HCT116 (cell line): ENCODE results near the gene TENM4. TPM values are rescaled to one million over a fixed set of nuclear protein-coding genes. Genes with fewer than 3 reads are reported as not detected.

ENCODE experiments used
- ATAC-seq: fragments of 200-7000 bp; cut with Tn5 transposase; 2 replicates; pipeline ENCODE4 v1.9.1; 2020; ENCODE audit warnings: mild to moderate bottlenecking, moderate library complexity
- BruUV-seq: library from RNA; stranded (reverse); fragments of 400-500 nt; replicated peaks from 2 replicates; lab custom pipeline; 2021; lab: Mats Ljungman, UMichigan
- CTCF ChIA-PET: fragments of 300-600 bp; sonication (Branson Sonifier 250); formaldehyde crosslinking; loops from one replicate; lab custom pipeline; 2021; ENCODE audit warnings: antibody characterized with exemption; lab: Charles Lee
- POLR2A ChIA-PET: fragments of 300-600, 350-600 bp; sonication (Branson Sonifier 250); formaldehyde crosslinking; loops from one replicate; lab custom pipeline; 2021; ENCODE audit warnings: antibody characterized with exemption; lab: Charles Lee
- RAD21 ChIA-PET, 2 experiments: fragments of 300-600 bp; sonication (Branson Sonifier 250); formaldehyde crosslinking; loops; one replicate each; lab custom pipeline; 2023; ENCODE audit warnings: low total read pairs in 2 of 2; ENCODE audit not compliant: uncharacterized antibody in 2 of 2, unreplicated experiment in 2 of 2, low non-redundant PET in 1 of 2; lab: Charles Lee
- DNase-seq: peaks from one replicate; pipeline ENCODE4 v3.0.0-alpha.2; 2010; ENCODE audit warnings: low read depth, low spot score
- H2AFZ ChIP-seq: fragments of 200-600 bp; shearing (Covaris generic), sonication (generic); 2 replicates; pipeline ENCODE4 v1.6.1; 2017; ENCODE audit warnings: low read depth, mixed run types, mixed read lengths, antibody characterized with exemption, low read length; ENCODE audit not compliant: poor library complexity, severe bottlenecking
- H3K27ac ChIP-seq: 2 replicates; pipeline ENCODE4 v1.5.1; 2012; ENCODE audit warnings: low read depth, low read length
- H3K27me3 ChIP-seq: fragments of 200-600 bp; sonication (generic); 2 replicates; pipeline ENCODE4 v1.6.1; 2016; ENCODE audit warnings: mixed run types, low read length, mixed read lengths; ENCODE audit not compliant: insufficient read depth
- H3K36me3 ChIP-seq, 2 experiments: fragments of 200-500 bp in 1 of 2; fragments of 200-600 bp in 1 of 2; sonication (Bioruptor generic) in 1 of 2; sonication (generic) in 1 of 2; 2 replicates each; pipeline versions ENCODE4 v1.5.1 to v1.6.1; 2014 to 2016; ENCODE audit warnings: low read length in 2 of 2, inconsistent platforms in 1 of 2, mixed read lengths in 1 of 2, mixed run types in 1 of 2; ENCODE audit not compliant: insufficient read depth in 2 of 2, control insufficient read depth in 1 of 2
- H3K4me1 ChIP-seq, 2 experiments: fragments of 200-600 bp in 1 of 2; sonication (generic) in 1 of 2; 2 replicates each; pipeline versions ENCODE4 v1.5.1 to v1.6.1; 2012 to 2017; ENCODE audit warnings: low read length in 2 of 2, inconsistent platforms in 1 of 2, mild to moderate bottlenecking in 1 of 2, mixed read lengths in 1 of 2, mixed run types in 1 of 2, moderate library complexity in 1 of 2; ENCODE audit not compliant: insufficient read depth in 2 of 2, control insufficient read depth in 1 of 2
- H3K4me2 ChIP-seq: fragments of 200-600 bp; sonication (generic); 2 replicates; pipeline ENCODE4 v1.6.1; 2017; ENCODE audit warnings: mixed run types, low read length, mixed read lengths
- H3K4me3 ChIP-seq, 2 experiments: fragments of 200-600 bp in 1 of 2; sonication (generic) in 1 of 2; replicated peaks in 1 of 2; 2 replicates each; pipeline ENCODE4 v1.5.1; 2011 to 2016; ENCODE audit warnings: low read length in 2 of 2, control low read depth in 1 of 2, low read depth in 1 of 2, mild to moderate bottlenecking in 1 of 2, mixed read lengths in 1 of 2, mixed run types in 1 of 2
- H3K79me2 ChIP-seq: fragments of 200-600 bp; sonication (generic); 2 replicates; pipeline ENCODE4 v1.6.1; 2017; ENCODE audit warnings: mild to moderate bottlenecking, mixed run types, low read length, moderate library complexity, mixed read lengths; ENCODE audit not compliant: insufficient read depth
- H3K9ac ChIP-seq: fragments of 200-600 bp; sonication (generic); 2 replicates; pipeline ENCODE4 v1.6.1; 2016; ENCODE audit warnings: low read length, mixed read lengths
- H3K9me2 ChIP-seq: fragments of 200-600 bp; sonication (generic), shearing (Covaris generic); 2 replicates; pipeline ENCODE4 v1.6.1; 2017; ENCODE audit warnings: mixed run types, mild to moderate bottlenecking, moderate library complexity; ENCODE audit not compliant: insufficient read depth
- H3K9me3 ChIP-seq, 2 experiments: fragments of 200-500 bp in 1 of 2; fragments of 200-600 bp in 1 of 2; sonication (Bioruptor generic) in 1 of 2; sonication (generic) in 1 of 2; 2 replicates each; pipeline ENCODE4 v1.6.1; 2014 to 2017; ENCODE audit warnings: low read length in 2 of 2, mixed read lengths in 2 of 2, inconsistent platforms in 1 of 2, low read depth in 1 of 2, mild to moderate bottlenecking in 1 of 2, mixed run types in 1 of 2, moderate library complexity in 1 of 2; ENCODE audit not compliant: control insufficient read depth in 1 of 2, insufficient read depth in 1 of 2
- H4K20me1 ChIP-seq: fragments of 200-600 bp; sonication (generic), shearing (Covaris generic); 2 replicates; pipeline ENCODE4 v1.6.1; 2017; ENCODE audit warnings: mixed run types, mild to moderate bottlenecking, moderate library complexity; ENCODE audit not compliant: insufficient read depth
- CEBPB ChIP-seq: IDR thresholded peaks from 2 replicates; pipeline ENCODE4 v1.6.1; 2012; ENCODE audit warnings: low read depth
- ELF1 ChIP-seq: IDR thresholded peaks from 2 replicates; pipeline ENCODE4 v1.6.1; 2012; ENCODE audit warnings: low read depth, borderline replicate concordance
- EZH2 ChIP-seq: fragments of 200-600 bp; sonication (generic); IDR thresholded peaks from 2 replicates; pipeline ENCODE4 v1.6.1; 2017; ENCODE audit warnings: antibody characterized with exemption, mixed run types
- EZH2phosphoT487 ChIP-seq: fragments of 200-600 bp; IDR thresholded peaks from 2 replicates; pipeline ENCODE4 v1.6.1; 2018; ENCODE audit warnings: antibody characterized with exemption, borderline replicate concordance
- JUND ChIP-seq: IDR thresholded peaks from 2 replicates; pipeline ENCODE4 v1.6.1; 2012
- MAX ChIP-seq: IDR thresholded peaks from 2 replicates; pipeline ENCODE4 v1.6.1; 2012
- SIN3A ChIP-seq: IDR thresholded peaks from 2 replicates; pipeline ENCODE4 v1.6.1; 2012; ENCODE audit warnings: low read depth
- SP1 ChIP-seq: IDR thresholded peaks from 2 replicates; pipeline ENCODE4 v1.6.1; 2012; ENCODE audit warnings: low read depth
- TCF7L2 ChIP-seq: IDR thresholded peaks from 2 replicates; pipeline ENCODE4 v1.7.0; 2011; ENCODE audit warnings: borderline replicate concordance, inconsistent platforms; ENCODE audit not compliant: insufficient read depth, insufficient read length; ENCODE audit errors: extremely low read depth
- YY1 ChIP-seq: IDR thresholded peaks from 2 replicates; pipeline ENCODE4 v1.6.1; 2011; ENCODE audit warnings: low read length, low read depth, moderate library complexity, mild to moderate bottlenecking; ENCODE audit not compliant: insufficient replicate concordance; ENCODE audit errors: extremely low read depth
- intact Hi-C: fragments of 100-400 bp; cut with micrococcal nuclease; formaldehyde crosslinking; loops from 2 replicates; pipeline ENCODE4 v1.10.0; 2022
- total RNA-seq: library from RNA; stranded (reverse); gene quantifications from one replicate; pipeline ENCODE4 v1.2.1, GENCODE V29; 2021; ENCODE audit not compliant: unreplicated experiment
- TF ChIP-seq, protein P1 (sequence below): IDR thresholded peaks from 2 replicates; pipeline ENCODE4 v1.6.1; 2011; ENCODE audit warnings: mild to moderate bottlenecking, low read length, moderate library complexity; ENCODE audit not compliant: insufficient replicate concordance; ENCODE audit errors: extremely low read depth
- TF ChIP-seq, protein P2 (sequence below): IDR thresholded peaks from 2 replicates; pipeline ENCODE4 v1.6.1; 2012; ENCODE audit warnings: low read depth
- TF ChIP-seq, protein P3 (sequence below), 3 experiments: fragments of 200-600 bp in 1 of 3; sonication (generic) in 1 of 3; IDR thresholded peaks in 2 of 3; conservative IDR thresholded peaks in 1 of 3; 2 replicates each; pipeline ENCODE4 v1.5.1; 2012 to 2017; ENCODE audit warnings: low read depth in 2 of 3, low read length in 2 of 3, antibody characterized with exemption in 1 of 3, borderline replicate concordance in 1 of 3, control low read depth in 1 of 3, mild to moderate bottlenecking in 1 of 3, mixed read lengths in 1 of 3, mixed run types in 1 of 3, moderate library complexity in 1 of 3; ENCODE audit not compliant: insufficient read depth in 1 of 3

The TENM4 gene
- total RNA-seq, 1 experiment from 2014 or later, result 0.05 TPM

DNA sequence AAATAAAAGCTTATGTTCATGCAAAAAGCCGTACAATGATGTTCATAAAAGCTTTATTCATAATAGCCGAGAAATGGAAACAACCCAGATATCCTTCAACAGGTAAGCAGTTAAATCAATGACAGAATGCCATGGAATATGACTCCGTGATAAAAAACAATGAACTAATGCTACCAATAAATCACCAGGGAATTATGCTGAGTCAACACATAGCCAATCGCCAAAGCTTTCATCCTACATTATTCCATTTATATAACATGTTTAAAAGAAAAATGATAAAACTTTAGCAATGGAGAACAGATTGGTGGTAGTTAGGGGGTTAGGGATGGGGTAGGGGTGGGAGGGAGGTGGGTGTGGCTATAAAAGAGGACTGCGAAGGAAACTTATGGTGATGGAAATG is 356.4 kb downstream of the TENM4 start (continued):
- TF ChIP-seq, protein P1, sequence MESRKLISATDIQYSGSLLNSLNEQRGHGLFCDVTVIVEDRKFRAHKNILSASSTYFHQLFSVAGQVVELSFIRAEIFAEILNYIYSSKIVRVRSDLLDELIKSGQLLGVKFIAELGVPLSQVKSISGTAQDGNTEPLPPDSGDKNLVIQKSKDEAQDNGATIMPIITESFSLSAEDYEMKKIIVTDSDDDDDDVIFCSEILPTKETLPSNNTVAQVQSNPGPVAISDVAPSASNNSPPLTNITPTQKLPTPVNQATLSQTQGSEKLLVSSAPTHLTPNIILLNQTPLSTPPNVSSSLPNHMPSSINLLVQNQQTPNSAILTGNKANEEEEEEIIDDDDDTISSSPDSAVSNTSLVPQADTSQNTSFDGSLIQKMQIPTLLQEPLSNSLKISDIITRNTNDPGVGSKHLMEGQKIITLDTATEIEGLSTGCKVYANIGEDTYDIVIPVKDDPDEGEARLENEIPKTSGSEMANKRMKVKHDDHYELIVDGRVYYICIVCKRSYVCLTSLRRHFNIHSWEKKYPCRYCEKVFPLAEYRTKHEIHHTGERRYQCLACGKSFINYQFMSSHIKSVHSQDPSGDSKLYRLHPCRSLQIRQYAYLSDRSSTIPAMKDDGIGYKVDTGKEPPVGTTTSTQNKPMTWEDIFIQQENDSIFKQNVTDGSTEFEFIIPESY, result no peak
- no peak for TF ChIP-seq YY1
- TF ChIP-seq, protein P2, sequence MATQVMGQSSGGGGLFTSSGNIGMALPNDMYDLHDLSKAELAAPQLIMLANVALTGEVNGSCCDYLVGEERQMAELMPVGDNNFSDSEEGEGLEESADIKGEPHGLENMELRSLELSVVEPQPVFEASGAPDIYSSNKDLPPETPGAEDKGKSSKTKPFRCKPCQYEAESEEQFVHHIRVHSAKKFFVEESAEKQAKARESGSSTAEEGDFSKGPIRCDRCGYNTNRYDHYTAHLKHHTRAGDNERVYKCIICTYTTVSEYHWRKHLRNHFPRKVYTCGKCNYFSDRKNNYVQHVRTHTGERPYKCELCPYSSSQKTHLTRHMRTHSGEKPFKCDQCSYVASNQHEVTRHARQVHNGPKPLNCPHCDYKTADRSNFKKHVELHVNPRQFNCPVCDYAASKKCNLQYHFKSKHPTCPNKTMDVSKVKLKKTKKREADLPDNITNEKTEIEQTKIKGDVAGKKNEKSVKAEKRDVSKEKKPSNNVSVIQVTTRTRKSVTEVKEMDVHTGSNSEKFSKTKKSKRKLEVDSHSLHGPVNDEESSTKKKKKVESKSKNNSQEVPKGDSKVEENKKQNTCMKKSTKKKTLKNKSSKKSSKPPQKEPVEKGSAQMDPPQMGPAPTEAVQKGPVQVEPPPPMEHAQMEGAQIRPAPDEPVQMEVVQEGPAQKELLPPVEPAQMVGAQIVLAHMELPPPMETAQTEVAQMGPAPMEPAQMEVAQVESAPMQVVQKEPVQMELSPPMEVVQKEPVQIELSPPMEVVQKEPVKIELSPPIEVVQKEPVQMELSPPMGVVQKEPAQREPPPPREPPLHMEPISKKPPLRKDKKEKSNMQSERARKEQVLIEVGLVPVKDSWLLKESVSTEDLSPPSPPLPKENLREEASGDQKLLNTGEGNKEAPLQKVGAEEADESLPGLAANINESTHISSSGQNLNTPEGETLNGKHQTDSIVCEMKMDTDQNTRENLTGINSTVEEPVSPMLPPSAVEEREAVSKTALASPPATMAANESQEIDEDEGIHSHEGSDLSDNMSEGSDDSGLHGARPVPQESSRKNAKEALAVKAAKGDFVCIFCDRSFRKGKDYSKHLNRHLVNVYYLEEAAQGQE, result no peak
- TF ChIP-seq SP1, result no peak
- no peak for TF ChIP-seq EZH2phosphoT487
- no peak for TF ChIP-seq CEBPB

- no peaks in the 10 kb centered on the region for H3K79me2 ChIP-seq
- DNase-seq (no peak), ATAC-seq (no peak)
- BruUV-seq, result no TSS peak
- H3K9me2 ChIP-seq, result no peaks in the 10 kb centered on the region
- intact Hi-C loops, result no loop called here
- H3K4me3 ChIP-seq, result no peak overlapping the region
- H3K36me3 ChIP-seq, result no peaks in the 10 kb centered on the region
- ChIA-PET RAD21 (no interaction called here), CTCF (no interaction called here), POLR2A (no interaction called here)
- no peak overlapping the region for H3K27ac ChIP-seq
- H2AFZ ChIP-seq, result no peak overlapping the region
- H3K4me1 ChIP-seq, result peaks cover 9 to 21% of the 10 kb centered on the region in 2 experiments
- no peaks in the 10 kb centered on the region for H3K27me3 ChIP-seq
- H3K9me3 ChIP-seq, result no peaks in the 10 kb centered on the region
- no peaks in the 10 kb centered on the region for H4K20me1 ChIP-seq
- H3K4me2 ChIP-seq, result no peak overlapping the region
- no peak overlapping the region for H3K9ac ChIP-seq
- TF ChIP-seq, protein P3, sequence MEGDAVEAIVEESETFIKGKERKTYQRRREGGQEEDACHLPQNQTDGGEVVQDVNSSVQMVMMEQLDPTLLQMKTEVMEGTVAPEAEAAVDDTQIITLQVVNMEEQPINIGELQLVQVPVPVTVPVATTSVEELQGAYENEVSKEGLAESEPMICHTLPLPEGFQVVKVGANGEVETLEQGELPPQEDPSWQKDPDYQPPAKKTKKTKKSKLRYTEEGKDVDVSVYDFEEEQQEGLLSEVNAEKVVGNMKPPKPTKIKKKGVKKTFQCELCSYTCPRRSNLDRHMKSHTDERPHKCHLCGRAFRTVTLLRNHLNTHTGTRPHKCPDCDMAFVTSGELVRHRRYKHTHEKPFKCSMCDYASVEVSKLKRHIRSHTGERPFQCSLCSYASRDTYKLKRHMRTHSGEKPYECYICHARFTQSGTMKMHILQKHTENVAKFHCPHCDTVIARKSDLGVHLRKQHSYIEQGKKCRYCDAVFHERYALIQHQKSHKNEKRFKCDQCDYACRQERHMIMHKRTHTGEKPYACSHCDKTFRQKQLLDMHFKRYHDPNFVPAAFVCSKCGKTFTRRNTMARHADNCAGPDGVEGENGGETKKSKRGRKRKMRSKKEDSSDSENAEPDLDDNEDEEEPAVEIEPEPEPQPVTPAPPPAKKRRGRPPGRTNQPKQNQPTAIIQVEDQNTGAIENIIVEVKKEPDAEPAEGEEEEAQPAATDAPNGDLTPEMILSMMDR (IDR thresholded peaks at IDR 0.05 in 2 of 3, conservative IDR thresholded peaks at IDR 0.05 in 1 of 3; ENCODE audit: borderline replicate concordance in 1 of 3, insufficient read depth in 1 of 3, low read depth in 2 of 3, low read length in 2 of 3), result no peak
- TF ChIP-seq, protein P2, result no peak
- no peak for TF ChIP-seq MAX
- no peak for TF ChIP-seq EZH2
- TF ChIP-seq SIN3A, result no peak
- TF ChIP-seq JUND, result no peak
- TF ChIP-seq TCF7L2, result no peak
- no peak for TF ChIP-seq ELF1
Observed at GRCh38 chr11:79083352-79083751, 357.5 kb downstream of the TENM4 start.
